Dendritic cell treated with granulocyte-macrophage colony-stimulating factor and Interleukin-4, amounts not matched to agents 40 ng/mL and 50 ng/mL, for 4 days (primary cell): ENCODE measurements around the gene SNRNP48.

ENCODE experiments used
- H3K27ac Mint-ChIP-seq: one replicate; pipeline ENCODE4 v1.8.0; 2022; ENCODE audit warnings: mild to moderate bottlenecking, mixed read lengths
- H3K27me3 Mint-ChIP-seq: one replicate; pipeline ENCODE4 v1.8.0; 2022; ENCODE audit warnings: mild to moderate bottlenecking, mixed read lengths
- H3K36me3 Mint-ChIP-seq: one replicate; pipeline ENCODE4 v1.8.0; 2022; ENCODE audit warnings: low read depth, mixed read lengths
- H3K4me1 Mint-ChIP-seq: one replicate; pipeline ENCODE4 v1.8.0; 2022; ENCODE audit warnings: low read depth, mixed read lengths
- H3K4me3 Mint-ChIP-seq: one replicate; pipeline ENCODE4 v1.8.0; 2022; ENCODE audit warnings: mild to moderate bottlenecking, moderate library complexity, mixed read lengths
- H3K9me3 Mint-ChIP-seq: one replicate; pipeline ENCODE4 v1.8.0; 2022; ENCODE audit warnings: mixed read lengths
- intact Hi-C: fragments of 100-400 bp; cut with micrococcal nuclease; formaldehyde crosslinking; loops from one replicate; pipeline ENCODE4 v1.15.0; 2022

The SNRNP48 gene

GRCh38 chr6:7631466-7631865 lies 41.5 kb downstream of the SNRNP48 start:
- H3K27me3 Mint-ChIP-seq: no peaks in the 10 kb centered on the region
- H3K4me1 Mint-ChIP-seq: no peaks in the 10 kb centered on the region
- intact Hi-C loops: no loop called here
- H3K36me3 Mint-ChIP-seq: no peaks in the 10 kb centered on the region
- H3K9me3 Mint-ChIP-seq: no peaks in the 10 kb centered on the region
- no peak overlapping the region for H3K27ac Mint-ChIP-seq
- no peak overlapping the region for H3K4me3 Mint-ChIP-seq

- no peaks in the 10 kb centered on the region for H3K27me3 Mint-ChIP-seq
- H3K9me3 Mint-ChIP-seq: no peaks in the 10 kb centered on the region
- H3K4me1 Mint-ChIP-seq: no peaks in the 10 kb centered on the region
- H3K27ac Mint-ChIP-seq: no peak overlapping the region
- no peaks in the 10 kb centered on the region for H3K36me3 Mint-ChIP-seq
- no peak overlapping the region for H3K4me3 Mint-ChIP-seq
- intact Hi-C loops: no loop called here
Measured at GRCh38 chr6:7632501-7633290, 42.7 kb downstream of the SNRNP48 start.

GRCh38 chr6:7633361-7633760 lies 43.4 kb downstream of the SNRNP48 start:
- Mint-ChIP-seq H3K36me3 (no peaks in the 10 kb centered on the region), H3K27me3 (no peaks in the 10 kb centered on the region), H3K9me3 (no peaks in the 10 kb centered on the region), H3K27ac (no peak overlapping the region), H3K4me1 (no peaks in the 10 kb centered on the region), H3K4me3 (no peak overlapping the region)
- intact Hi-C loops: no loop called here

GRCh38 chr6:7636151-7636550 lies 46.2 kb downstream of the SNRNP48 start:
- Mint-ChIP-seq H3K4me3 (no peak overlapping the region), H3K4me1 (no peaks in the 10 kb centered on the region), H3K36me3 (no peaks in the 10 kb centered on the region), H3K27ac (no peak overlapping the region), H3K9me3 (no peaks in the 10 kb centered on the region), H3K27me3 (no peaks in the 10 kb centered on the region)
- intact Hi-C loops: no loop called here

- H3K9me3 Mint-ChIP-seq: no peaks in the 10 kb centered on the region
- intact Hi-C loops: no loop called here
- no peak overlapping the region for H3K27ac Mint-ChIP-seq
- peaks cover 2% of the 10 kb centered on the region for H3K4me1 Mint-ChIP-seq
- no peaks in the 10 kb centered on the region for H3K36me3 Mint-ChIP-seq
- H3K27me3 Mint-ChIP-seq: no peaks in the 10 kb centered on the region
- no peak overlapping the region for H3K4me3 Mint-ChIP-seq
Measured at GRCh38 chr6:7637533-7637932, 47.5 kb downstream of the SNRNP48 start.

GRCh38 chr6:7639427-7639826 lies 49.4 kb downstream of the SNRNP48 start:
- Mint-ChIP-seq H3K27ac (no peak overlapping the region), H3K9me3 (no peaks in the 10 kb centered on the region), H3K4me1 (peaks cover 5% of the 10 kb centered on the region), H3K4me3 (no peak overlapping the region), H3K36me3 (no peaks in the 10 kb centered on the region), H3K27me3 (no peaks in the 10 kb centered on the region)
- intact Hi-C loops: no loop called here

GRCh38 chr6:7640016-7640415 lies 50.0 kb downstream of the SNRNP48 start:
- Mint-ChIP-seq H3K4me1 (peaks cover 5% of the 10 kb centered on the region), H3K27me3 (no peaks in the 10 kb centered on the region), H3K9me3 (no peaks in the 10 kb centered on the region), H3K27ac (no peak overlapping the region), H3K4me3 (no peak overlapping the region), H3K36me3 (no peaks in the 10 kb centered on the region)
- intact Hi-C loops: no loop called here

GRCh38 chr6:7640607-7641577 lies 50.9 kb downstream of the SNRNP48 start:
- intact Hi-C loops: no loop called here

GRCh38 chr6:7642791-7643190 lies 52.8 kb downstream of the SNRNP48 start:
- H3K27me3 Mint-ChIP-seq: no peaks in the 10 kb centered on the region
- no peaks in the 10 kb centered on the region for H3K9me3 Mint-ChIP-seq
- no peak overlapping the region for H3K27ac Mint-ChIP-seq
- intact Hi-C loops: no loop called here
- H3K4me3 Mint-ChIP-seq: no peak overlapping the region
- H3K4me1 Mint-ChIP-seq: peaks cover 5% of the 10 kb centered on the region
- no peaks in the 10 kb centered on the region for H3K36me3 Mint-ChIP-seq

More at GRCh38 chr6:7640607-7641577, 50.9 kb downstream of the SNRNP48 start:
- H3K4me1 Mint-ChIP-seq: peaks cover 5% of the 10 kb centered on the region
- H3K27ac Mint-ChIP-seq: no peak overlapping the region
- H3K4me3 Mint-ChIP-seq: no peak overlapping the region
- H3K36me3 Mint-ChIP-seq: no peaks in the 10 kb centered on the region
- no peaks in the 10 kb centered on the region for H3K9me3 Mint-ChIP-seq
- H3K27me3 Mint-ChIP-seq: no peaks in the 10 kb centered on the region

GRCh38 chr6:7644417-7644816 lies 54.4 kb downstream of the SNRNP48 start:
- intact Hi-C loops: no loop called here
- H3K9me3 Mint-ChIP-seq: no peaks in the 10 kb centered on the region
- H3K4me3 Mint-ChIP-seq: no peak overlapping the region
- peaks cover 11% of the 10 kb centered on the region for H3K4me1 Mint-ChIP-seq
- H3K36me3 Mint-ChIP-seq: no peaks in the 10 kb centered on the region
- H3K27me3 Mint-ChIP-seq: no peaks in the 10 kb centered on the region
- H3K27ac Mint-ChIP-seq: no peak overlapping the region

- no peaks in the 10 kb centered on the region for H3K27me3 Mint-ChIP-seq
Measured at GRCh38 chr6:7646394-7646793, 56.4 kb downstream of the SNRNP48 start.

GRCh38 chr6:7647504-7647903 lies 57.5 kb downstream of the SNRNP48 start:
- intact Hi-C loops: no loop called here

More at GRCh38 chr6:7646394-7646793, 56.4 kb downstream of the SNRNP48 start:
- Mint-ChIP-seq H3K27ac (no peak overlapping the region), H3K4me1 (peaks cover 16% of the 10 kb centered on the region), H3K9me3 (no peaks in the 10 kb centered on the region), H3K36me3 (no peaks in the 10 kb centered on the region), H3K4me3 (no peak overlapping the region)
- intact Hi-C loops: no loop called here

GRCh38 chr6:7649037-7649810 lies 59.2 kb downstream of the SNRNP48 start:
- no peak overlapping the region for H3K4me3 Mint-ChIP-seq
- H3K4me1 Mint-ChIP-seq: peaks cover 11% of the 10 kb centered on the region
- no peak overlapping the region for H3K27ac Mint-ChIP-seq
- no peaks in the 10 kb centered on the region for H3K27me3 Mint-ChIP-seq
- H3K36me3 Mint-ChIP-seq: no peaks in the 10 kb centered on the region
- no peaks in the 10 kb centered on the region for H3K9me3 Mint-ChIP-seq
- intact Hi-C loops: no loop called here

More at GRCh38 chr6:7647504-7647903, 57.5 kb downstream of the SNRNP48 start:
- Mint-ChIP-seq H3K36me3 (no peaks in the 10 kb centered on the region), H3K27ac (no peak overlapping the region), H3K4me1 (peaks cover 15% of the 10 kb centered on the region), H3K27me3 (no peaks in the 10 kb centered on the region), H3K9me3 (no peaks in the 10 kb centered on the region), H3K4me3 (no peak overlapping the region)
